ENCODE results near the gene TMEM179. TPM values are rescaled to one million over a fixed set of nuclear protein-coding genes. Genes with fewer than 3 reads are reported as not detected.

Gene TMEM179
- total and polyA plus RNA-seq, 2 donors (not counting 3 experiments of a cell fraction or from before 2014, with no cell fraction given): 0.14 TPM; not detected in 1

DNA sequence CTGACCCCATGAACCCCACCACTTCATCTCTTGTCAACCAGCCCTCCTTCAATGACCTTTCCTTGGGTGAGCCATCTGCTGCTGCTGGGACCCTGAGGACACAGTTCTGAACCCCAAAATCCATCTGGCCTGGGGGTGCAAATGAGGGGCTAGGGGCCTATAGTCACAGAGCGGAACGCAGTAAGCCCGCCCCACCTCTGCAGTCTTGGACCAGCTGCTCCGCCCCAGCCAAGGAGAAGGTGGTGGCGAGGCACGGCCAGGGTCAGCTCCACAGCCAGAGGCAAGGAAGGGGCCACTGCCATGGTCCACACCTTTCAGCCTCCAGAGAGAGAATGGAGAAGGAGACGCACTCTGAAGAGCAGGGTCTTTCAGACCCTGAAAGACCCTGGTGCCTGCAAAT lies 5.1 kb downstream of the TMEM179 start:
- DNase-seq (ENCODE audit: low read depth, low spot score) (no peak), FAIRE-seq (no peak)
- Histone ChIP-seq H3K27me3 (ENCODE audit: control insufficient read depth in 2 of 2, insufficient read depth in 2 of 2, low read length in 2 of 2) (peaks cover 0 to 3% of the 10 kb centered on the region in 2 experiments), H3K9me1 (replicated peaks; ENCODE audit: control insufficient read depth, extremely low read depth, insufficient read depth, low read length) (no peaks in the 10 kb centered on the region), H3K4me2 (ENCODE audit: insufficient read depth, low read length) (no peak overlapping the region), H3K9ac (replicated peaks; ENCODE audit: extremely low read depth, insufficient read depth, low read length) (no peak overlapping the region), H3K4me1 (ENCODE audit: control insufficient read depth, extremely low read depth, insufficient read depth, low read length) (no peaks in the 10 kb centered on the region), H3K79me2 (ENCODE audit: control insufficient read depth, insufficient read depth, low read length) (no peaks in the 10 kb centered on the region), H3K36me3 (ENCODE audit: control insufficient read depth in 2 of 2, extremely low read depth in 1 of 2, insufficient read depth in 2 of 2, low read length in 2 of 2) (no peaks in the 10 kb centered on the region), H3K9me3 (replicated peaks; ENCODE audit: control insufficient read depth, insufficient read depth, low read length) (no peaks in the 10 kb centered on the region), H4K20me1 (replicated peaks; ENCODE audit: control insufficient read depth, extremely low read depth, insufficient read depth, low read length) (no peaks in the 10 kb centered on the region), H3K27ac (ENCODE audit: insufficient read depth, low read depth, low read length) (no peak overlapping the region), H3K4me3 (replicated peaks in 1 of 3; ENCODE audit: insufficient read depth in 1 of 3, low read depth in 1 of 3, low read length in 3 of 3) (no peak overlapping the region), H2AFZ (ENCODE audit: low read depth, low read length) (no peak overlapping the region)
- ChIA-PET POLR2A (no interaction called here), CTCF (no interaction called here)
- dilution Hi-C loops (cut with MboI; ENCODE audit: extremely low pct_ligation_motif_present, low sequenced_read_pairs): no loop called here
- TF ChIP-seq FOS (IDR thresholded peaks at IDR 0.05; ENCODE audit: borderline replicate concordance, insufficient read depth, low read length) (no peak), POLR2A (IDR thresholded peaks at IDR 0.05; ENCODE audit: low read depth, low read length) (no peak), CTCF (IDR thresholded peaks at IDR 0.05; ENCODE audit: extremely low read depth in 1 of 2, insufficient read depth in 1 of 2, low read depth in 1 of 2, low read length in 2 of 2) (no peak), MYC (IDR thresholded peaks at IDR 0.05; ENCODE audit: low read depth, low read length) (no peak), EZH2 (IDR thresholded peaks at IDR 0.05; ENCODE audit: borderline replicate concordance, low read depth, low read length, severe bottlenecking) (no peak)
- no TSS peak for BruUV-seq (replicated peaks)
- intact Hi-C loops (cut with micrococcal nuclease): no loop called here

- Histone ChIP-seq H3K79me2 (ENCODE audit: control insufficient read depth, insufficient read depth, low read length) (no peaks in the 10 kb centered on the region), H3K9me3 (replicated peaks; ENCODE audit: control insufficient read depth, insufficient read depth, low read length) (no peaks in the 10 kb centered on the region), H3K4me2 (ENCODE audit: insufficient read depth, low read length) (no peak overlapping the region), H3K27me3 (ENCODE audit: control insufficient read depth in 2 of 2, insufficient read depth in 2 of 2, low read length in 2 of 2) (peaks cover 0 to 2% of the 10 kb centered on the region in 2 experiments), H3K4me3 (replicated peaks in 1 of 3; ENCODE audit: insufficient read depth in 1 of 3, low read depth in 1 of 3, low read length in 3 of 3) (no peak overlapping the region), H3K4me1 (ENCODE audit: control insufficient read depth, extremely low read depth, insufficient read depth, low read length) (no peaks in the 10 kb centered on the region), H3K9me1 (replicated peaks; ENCODE audit: control insufficient read depth, extremely low read depth, insufficient read depth, low read length) (no peaks in the 10 kb centered on the region), H3K9ac (replicated peaks; ENCODE audit: extremely low read depth, insufficient read depth, low read length) (no peak overlapping the region), H4K20me1 (replicated peaks; ENCODE audit: control insufficient read depth, extremely low read depth, insufficient read depth, low read length) (no peaks in the 10 kb centered on the region), H3K36me3 (ENCODE audit: control insufficient read depth in 2 of 2, extremely low read depth in 1 of 2, insufficient read depth in 2 of 2, low read length in 2 of 2) (no peaks in the 10 kb centered on the region), H3K27ac (ENCODE audit: insufficient read depth, low read depth, low read length) (no peak overlapping the region), H2AFZ (ENCODE audit: low read depth, low read length) (no peak overlapping the region)
- CTCF ChIA-PET: no interaction called here
- intact Hi-C loops (cut with micrococcal nuclease) (no loop called here), dilution Hi-C loops (cut with MboI; ENCODE audit: extremely low pct_ligation_motif_present, low sequenced_read_pairs) (no loop called here)
- TF ChIP-seq CTCF (IDR thresholded peaks at IDR 0.05; ENCODE audit: extremely low read depth in 1 of 2, insufficient read depth in 1 of 2, low read depth in 1 of 2, low read length in 2 of 2) (no peak), MYC (IDR thresholded peaks at IDR 0.05; ENCODE audit: low read depth, low read length) (no peak), FOS (IDR thresholded peaks at IDR 0.05; ENCODE audit: borderline replicate concordance, insufficient read depth, low read length) (no peak), JUN (IDR thresholded peaks at IDR 0.05; ENCODE audit: borderline replicate concordance, insufficient read depth, insufficient read length, low read depth) (no peak), POLR2AphosphoS5 (IDR thresholded peaks at IDR 0.05; ENCODE audit: insufficient read depth, low read depth, low read length) (no peak), GATA2 (IDR thresholded peaks at IDR 0.05; ENCODE audit: insufficient read depth, insufficient read length, low read depth, low read length) (no peak), POLR2A (IDR thresholded peaks at IDR 0.05; ENCODE audit: low read depth, low read length) (no peak), EZH2 (IDR thresholded peaks at IDR 0.05; ENCODE audit: borderline replicate concordance, low read depth, low read length, severe bottlenecking) (no peak)
- TF ChIP-seq, protein P1, sequence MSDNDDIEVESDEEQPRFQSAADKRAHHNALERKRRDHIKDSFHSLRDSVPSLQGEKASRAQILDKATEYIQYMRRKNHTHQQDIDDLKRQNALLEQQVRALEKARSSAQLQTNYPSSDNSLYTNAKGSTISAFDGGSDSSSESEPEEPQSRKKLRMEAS (IDR thresholded peaks at IDR 0.05; ENCODE audit: insufficient read depth, insufficient read length): no peak
- FAIRE-seq (no peak), DNase-seq (ENCODE audit: low read depth, low spot score) (no peak)
- POLR2A ChIA-PET: no interaction called here
- BruUV-seq (replicated peaks): no TSS peak
Measured at GRCh38 chr14:104598910-104599273, 5.7 kb downstream of the TMEM179 start.

Measured in endothelial cell of umbilical vein (primary cell).